Measurements from ENCODE around the gene CUL1. TPM values are rescaled to one million over a fixed set of nuclear protein-coding genes. Genes with fewer than 3 reads are reported as not detected.

CUL1 gene
- total RNA-seq, 6 donors from 2014 or later, result 29.0 to 65.0 (median 45.9) TPM

- no peak for DNase-seq
- no peak for ATAC-seq (ENCODE audit: low FRiP score in 2 of 2)
- Histone ChIP-seq H3K4me1 (no peaks in the 10 kb centered on the region), H3K4me3 (no peak overlapping the region), H3K36me3 (no peaks in the 10 kb centered on the region), H3K27me3 (no peaks in the 10 kb centered on the region), H3K9me3 (peaks cover 0 to 8% (median 3%) of the 10 kb centered on the region in 4 donors), H3K27ac (no peak overlapping the region)
- 81 to 83% methylated on average over 4 of the region's 4 CpGs for WGBS, 2 donors
- TF ChIP-seq POLR2A (IDR thresholded peaks at IDR 0.05), result no peak
These were observed 28.3 kb upstream of the CUL1 start for GRCh38 chr7:148670374-148670773.

GRCh38 chr7:148670807-148671206 is 27.9 kb upstream of the CUL1 start:
- no peaks in the 10 kb centered on the region for H3K27me3 ChIP-seq
- no peak for ATAC-seq (ENCODE audit: low FRiP score in 2 of 2)

GRCh38 chr7:148672041-148672440 is 26.7 kb upstream of the CUL1 start:
- Histone ChIP-seq H3K4me3 (no peak overlapping the region), H3K9me3 (peaks cover 0 to 9% (median 3%) of the 10 kb centered on the region in 4 donors), H3K27me3 (no peaks in the 10 kb centered on the region), H3K27ac (no peak overlapping the region), H3K36me3 (no peaks in the 10 kb centered on the region), H3K4me1 (no peaks in the 10 kb centered on the region)
- ATAC-seq (ENCODE audit: low FRiP score in 2 of 2) (no peak), DNase-seq (no peak)
- 89 to 93% methylated on average over 2 of the region's 2 CpGs for WGBS, 2 donors
- TF ChIP-seq CTCF (IDR thresholded peaks at IDR 0.05), result no peak

More at GRCh38 chr7:148670807-148671206, 27.9 kb upstream of the CUL1 start:
- Histone ChIP-seq H3K36me3 (no peaks in the 10 kb centered on the region), H3K4me1 (no peaks in the 10 kb centered on the region), H3K4me3 (no peak overlapping the region), H3K9me3 (peaks cover 0 to 9% (median 3%) of the 10 kb centered on the region in 4 donors), H3K27ac (no peak overlapping the region)
- WGBS, 2 donors, result 58 to 64% methylated on average over 4 of the region's 4 CpGs
- DNase-seq, result no peak
- TF ChIP-seq CTCF (IDR thresholded peaks at IDR 0.05), result no peak
- TF ChIP-seq POLR2A (IDR thresholded peaks at IDR 0.05), result no peak
- TF ChIP-seq EP300 (IDR thresholded peaks at IDR 0.05), result no peak
- TF ChIP-seq POLR2AphosphoS5 (IDR thresholded peaks at IDR 0.05), result no peak

GRCh38 chr7:148674689-148675088 is 24.0 kb upstream of the CUL1 start:
- Histone ChIP-seq H3K4me1 (no peaks in the 10 kb centered on the region), H3K27me3 (no peaks in the 10 kb centered on the region), H3K36me3 (no peaks in the 10 kb centered on the region), H3K27ac (no peak overlapping the region), H3K9me3 (peaks cover 0 to 9% (median 3%) of the 10 kb centered on the region in 4 donors), H3K4me3 (no peak overlapping the region)
- no peak for DNase-seq
- no peak for TF ChIP-seq CTCF (IDR thresholded peaks at IDR 0.05)
- TF ChIP-seq POLR2AphosphoS5 (IDR thresholded peaks at IDR 0.05), result no peak
- no peak for TF ChIP-seq EP300 (IDR thresholded peaks at IDR 0.05)
- no peak for TF ChIP-seq POLR2A (IDR thresholded peaks at IDR 0.05)
- 96 to 97% methylated on average over 4 of the region's 5 CpGs for WGBS, 2 donors
- no peak for ATAC-seq (ENCODE audit: low FRiP score in 2 of 2)

GRCh38 chr7:148676291-148676690 is 22.4 kb upstream of the CUL1 start:
- H3K27me3 ChIP-seq, result no peaks in the 10 kb centered on the region

More at GRCh38 chr7:148676291-148676690, 22.4 kb upstream of the CUL1 start:
- Histone ChIP-seq H3K4me3 (no peak overlapping the region), H3K9me3 (peaks cover 0 to 9% (median 3%) of the 10 kb centered on the region in 4 donors), H3K36me3 (no peaks in the 10 kb centered on the region), H3K27ac (no peak overlapping the region), H3K4me1 (no peaks in the 10 kb centered on the region)
- WGBS, 2 donors, result 92 to 100% methylated on average over 3 of the region's 3 CpGs
- ATAC-seq (ENCODE audit: low FRiP score in 2 of 2), result no peak
- TF ChIP-seq EP300 (IDR thresholded peaks at IDR 0.05) (no peak), POLR2AphosphoS5 (IDR thresholded peaks at IDR 0.05) (no peak), POLR2A (IDR thresholded peaks at IDR 0.05) (no peak), CTCF (IDR thresholded peaks at IDR 0.05) (no peak)
- no peak for DNase-seq

Data from upper lobe of left lung (tissue), 6 donors.